Measurements from ENCODE around the gene OR6C70. TPM values are rescaled to one million over a fixed set of nuclear protein-coding genes. Genes with fewer than 3 reads are reported as not detected.

OR6C70 gene
- total and polyA plus RNA-seq, 4 donors = not detected

DNA sequence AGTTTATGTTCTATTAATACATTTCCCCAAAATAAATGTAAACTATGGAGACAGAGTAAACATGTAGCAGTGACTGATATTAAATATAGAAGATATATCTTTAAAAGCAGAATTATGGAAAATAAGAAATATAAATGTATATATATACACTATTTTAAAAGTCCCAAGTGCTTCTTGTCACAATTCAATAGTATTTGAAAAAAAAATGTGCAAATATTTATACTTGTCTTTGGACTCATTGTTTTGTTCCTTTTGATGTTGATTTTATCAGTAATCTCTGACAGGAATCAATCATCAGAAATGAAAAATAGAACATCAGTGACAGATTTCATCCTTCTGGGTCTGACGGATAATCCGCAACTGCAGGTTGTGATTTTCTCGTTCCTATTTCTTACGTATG is 44.0 kb downstream of the OR6C70 start, which contains the start of gene OR6C76:
OR6C76 (plus strand) TSS at position 301 of the 400 bp plus-strand sequence; CDS start at position 301, 0 bp downstream.
- Histone ChIP-seq H3K9me3 (ENCODE audit: control insufficient read depth, insufficient read depth, low read length) (no peaks in the 10 kb centered on the region), H3K4me3 (ENCODE audit: low read depth, low read length) (no peak within 1 kb of the TSS), H3K27me3 (ENCODE audit: control insufficient read depth, insufficient read depth, low read length) (no peaks in the 10 kb centered on the region), H3K27ac (ENCODE audit: low read depth, low read length) (no peak within 1 kb of the TSS), H3K36me3 (ENCODE audit: control insufficient read depth, insufficient read depth, low read length) (no peaks in the 10 kb centered on the region), H3K4me1 (ENCODE audit: control insufficient read depth, insufficient read depth, low read length) (no peaks in the 10 kb centered on the region)
- 100% methylated on average over 4 of the region's 4 CpGs for WGBS (ENCODE audit: insufficient coverage)
- no peak for DNase-seq (ENCODE audit: low read depth in 4 of 6, low spot score in 6 of 6)

GRCh38 chr12:55420307-55420962 is 49.5 kb downstream of the OR6C70 start:
- Histone ChIP-seq H3K4me1 (ENCODE audit: control insufficient read depth, insufficient read depth, low read length) (no peaks in the 10 kb centered on the region), H3K36me3 (ENCODE audit: control insufficient read depth, insufficient read depth, low read length) (no peaks in the 10 kb centered on the region), H3K27ac (ENCODE audit: low read depth, low read length) (no peak overlapping the region), H3K27me3 (ENCODE audit: control insufficient read depth, insufficient read depth, low read length) (no peaks in the 10 kb centered on the region), H3K4me3 (ENCODE audit: low read depth, low read length) (no peak overlapping the region), H3K9me3 (ENCODE audit: control insufficient read depth, insufficient read depth, low read length) (no peaks in the 10 kb centered on the region)
- peak in 2 of 6 donors; percentile 2 to 6 for DNase-seq (ENCODE audit: low read depth in 4 of 6, low spot score in 6 of 6)
- 65% methylated on average over 1 of the region's 2 CpGs for WGBS (ENCODE audit: insufficient coverage)

Other genes with a start within 250 kb of the OR6C70 start
- not detected for gene OR10A7, start 249.1 kb downstream of the OR6C70 start, total RNA-seq
- not detected for gene OR10A7, start 249.1 kb downstream of the OR6C70 start, polyA plus RNA-seq (ENCODE audit: insufficient read length in 2 of 2)
- gene OR6C74, start 225.5 kb downstream of the OR6C70 start, total RNA-seq = not detected
- not detected for gene OR6C74, start 225.5 kb downstream of the OR6C70 start, polyA plus RNA-seq (ENCODE audit: insufficient read length in 2 of 2)
- not detected for gene OR6C6, start 173.6 kb downstream of the OR6C70 start, total RNA-seq
- under 1 TPM in 1 of 2 donors, not detected in 1; 0.17 TPM for gene OR6C6, start 173.6 kb downstream of the OR6C70 start, polyA plus RNA-seq (ENCODE audit: insufficient read length in 2 of 2)
- gene OR6C1, start 155.8 kb downstream of the OR6C70 start, total RNA-seq = not detected
- gene OR6C1, start 155.8 kb downstream of the OR6C70 start, polyA plus RNA-seq (ENCODE audit: insufficient read length in 2 of 2) = not detected
- gene OR6C3, start 139.4 kb downstream of the OR6C70 start, total RNA-seq = not detected
- not detected for gene OR6C3, start 139.4 kb downstream of the OR6C70 start, polyA plus RNA-seq (ENCODE audit: insufficient read length in 2 of 2)
- gene OR6C75, start 107.2 kb downstream of the OR6C70 start, total RNA-seq = not detected
- gene OR6C75, start 107.2 kb downstream of the OR6C70 start, polyA plus RNA-seq (ENCODE audit: insufficient read length in 2 of 2) = under 1 TPM in 1 of 2 donors, not detected in 1; 0.11 TPM
- not detected for gene OR6C65, start 69.6 kb downstream of the OR6C70 start, total RNA-seq
- gene OR6C65, start 69.6 kb downstream of the OR6C70 start, polyA plus RNA-seq (ENCODE audit: insufficient read length in 2 of 2) = not detected
- gene OR6C76, start 43.9 kb downstream of the OR6C70 start, total RNA-seq = not detected
- gene OR6C76, start 43.9 kb downstream of the OR6C70 start, polyA plus RNA-seq (ENCODE audit: insufficient read length in 2 of 2) = not detected
- not detected for gene OR6C2, start 26.1 kb downstream of the OR6C70 start, total RNA-seq
- not detected for gene OR6C2, start 26.1 kb downstream of the OR6C70 start, polyA plus RNA-seq (ENCODE audit: insufficient read length in 2 of 2)
- gene OR6C68, start 22.2 kb upstream of the OR6C70 start, total RNA-seq = not detected
- not detected for gene OR6C68, start 22.2 kb upstream of the OR6C70 start, polyA plus RNA-seq (ENCODE audit: insufficient read length in 2 of 2)
- not detected for gene OR6C4, start 79.5 kb upstream of the OR6C70 start, total RNA-seq
- not detected for gene OR6C4, start 79.5 kb upstream of the OR6C70 start, polyA plus RNA-seq (ENCODE audit: insufficient read length in 2 of 2)
- gene OR2AP1, start 102.3 kb upstream of the OR6C70 start, total RNA-seq = not detected
- not detected for gene OR2AP1, start 102.3 kb upstream of the OR6C70 start, polyA plus RNA-seq (ENCODE audit: insufficient read length in 2 of 2)
- not detected for gene OR10P1, start 166.8 kb upstream of the OR6C70 start, total RNA-seq
- not detected for gene OR10P1, start 166.8 kb upstream of the OR6C70 start, polyA plus RNA-seq (ENCODE audit: insufficient read length in 2 of 2)
- gene ITGA7, start 237.8 kb upstream of the OR6C70 start, total RNA-seq = 10 to 100 TPM; 34.4 to 44.2 TPM
- 100 to 1,000 TPM in 1 of 2 donors, 10 to 100 TPM in 1; 88.6 to 115 TPM for gene ITGA7, start 237.8 kb upstream of the OR6C70 start, polyA plus RNA-seq (ENCODE audit: insufficient read length in 2 of 2)
- gene BLOC1S1, start 245.9 kb upstream of the OR6C70 start, total RNA-seq = 100 to 1,000 TPM in 1 of 2 donors, 10 to 100 TPM in 1; 45.7 to 187 TPM
- gene BLOC1S1, start 245.9 kb upstream of the OR6C70 start, polyA plus RNA-seq (ENCODE audit: insufficient read length in 2 of 2) = 100 to 1,000 TPM; 142 to 154 TPM